OCI-LY1 (cell line): ENCODE results near the gene ZBTB16.

ENCODE experiments used
- H2AFZ ChIP-seq: fragments of 200-600 bp; sonication (generic), shearing (Covaris generic); 2 replicates; pipeline ENCODE4 v1.6.0; 2014; ENCODE audit warnings: antibody characterized with exemption, mild to moderate bottlenecking, low read length
- H3F3A ChIP-seq: fragments of 200-600 bp; sonication (generic), shearing (Covaris generic); 2 replicates; pipeline ENCODE4 v1.6.0; 2014; ENCODE audit warnings: mild to moderate bottlenecking, antibody characterized with exemption, low read length, moderate library complexity; ENCODE audit not compliant: insufficient read depth
- H3K27ac ChIP-seq: fragments of 200-600 bp; sonication (generic); 2 replicates; pipeline ENCODE4 v1.5.1; 2014; ENCODE audit warnings: low read length, mixed run types, mild to moderate bottlenecking, low read depth; ENCODE audit not compliant: poor library complexity, severe bottlenecking
- H3K27me3 ChIP-seq: fragments of 200-600 bp; sonication (generic); 2 replicates; pipeline ENCODE4 v1.6.0; 2014; ENCODE audit warnings: antibody characterized with exemption, mild to moderate bottlenecking, low read length, moderate library complexity; ENCODE audit not compliant: insufficient read depth
- H3K36me3 ChIP-seq: fragments of 200-600 bp; sonication (generic); 2 replicates; pipeline ENCODE4 v1.6.1; 2014; ENCODE audit warnings: mild to moderate bottlenecking, antibody characterized with exemption, low read length, moderate library complexity, mixed read lengths; ENCODE audit not compliant: insufficient read depth
- H3K4me1 ChIP-seq: fragments of 200-600 bp; sonication (generic); 2 replicates; pipeline ENCODE4 v1.5.1; 2014; ENCODE audit warnings: mild to moderate bottlenecking, low read length, moderate library complexity; ENCODE audit not compliant: insufficient read depth, severe bottlenecking
- H3K4me2 ChIP-seq: fragments of 200-600 bp; sonication (generic), shearing (Covaris generic); 2 replicates; pipeline ENCODE4 v1.6.1; 2014; ENCODE audit warnings: low read length
- H3K4me3 ChIP-seq: fragments of 200-600 bp; sonication (generic); 2 replicates; pipeline ENCODE4 v1.5.1; 2014; ENCODE audit warnings: low read length, low read depth, mild to moderate bottlenecking, mixed read lengths; ENCODE audit not compliant: poor library complexity, severe bottlenecking
- H3K79me2 ChIP-seq: fragments of 200-600 bp; shearing (Covaris generic); 2 replicates; pipeline ENCODE4 v1.6.1; 2016; ENCODE audit warnings: mixed run types, low read length, mixed read lengths; ENCODE audit not compliant: insufficient read depth
- H3K9ac ChIP-seq: fragments of 200-600 bp; sonication (generic), shearing (Covaris generic); 2 replicates; pipeline ENCODE4 v1.6.1; 2014; ENCODE audit warnings: mild to moderate bottlenecking, low read length, mixed read lengths
- H3K9me2 ChIP-seq: fragments of 200-600 bp; sonication (generic), shearing (Covaris generic); 2 replicates; pipeline ENCODE4 v1.6.1; 2014; ENCODE audit warnings: low read depth, mild to moderate bottlenecking, low read length, mixed read lengths
- H3K9me3 ChIP-seq: fragments of 200-600 bp; shearing (Covaris generic); 2 replicates; pipeline ENCODE4 v1.6.1; 2014; ENCODE audit warnings: low read length, mixed read lengths
- H4K20me1 ChIP-seq: fragments of 200-600 bp; sonication (generic), shearing (Covaris generic); 2 replicates; pipeline ENCODE4 v1.6.0; 2016; ENCODE audit warnings: mild to moderate bottlenecking, low read length; ENCODE audit not compliant: insufficient read depth
- CTCF ChIP-seq: fragments of 200-600 bp; sonication (generic), shearing (Covaris generic); IDR thresholded peaks from 2 replicates; pipeline ENCODE4 v1.5.1; 2017; ENCODE audit warnings: mild to moderate bottlenecking, antibody characterized with exemption, low read length, moderate library complexity, mixed read lengths
- EZH2 ChIP-seq: fragments of 200-600 bp; sonication (generic), shearing (Covaris generic); IDR thresholded peaks from 2 replicates; pipeline ENCODE4 v1.8.0; 2017; ENCODE audit warnings: borderline replicate concordance, mixed run types, mild to moderate bottlenecking, antibody characterized with exemption, low read length, moderate library complexity, mixed read lengths

The ZBTB16 gene

GRCh38 chr11:114129142-114129541, 69.6 kb downstream of the ZBTB16 start:
- no peaks in the 10 kb centered on the region for H3K36me3 ChIP-seq
- no peak overlapping the region for H2AFZ ChIP-seq
- no peak overlapping the region for H3K9ac ChIP-seq
- no peak for TF ChIP-seq CTCF
- TF ChIP-seq EZH2, result no peak
- no peaks in the 10 kb centered on the region for H3K27me3 ChIP-seq
- H4K20me1 ChIP-seq, result no peaks in the 10 kb centered on the region
- H3K4me3 ChIP-seq, result no peak overlapping the region
- no peak overlapping the region for H3K27ac ChIP-seq
- no peaks in the 10 kb centered on the region for H3F3A ChIP-seq
- H3K4me2 ChIP-seq, result no peak overlapping the region
- no peaks in the 10 kb centered on the region for H3K79me2 ChIP-seq
- H3K9me3 ChIP-seq, result no peaks in the 10 kb centered on the region
- H3K9me2 ChIP-seq, result no peaks in the 10 kb centered on the region
- H3K4me1 ChIP-seq, result no peaks in the 10 kb centered on the region

GRCh38 chr11:114129699-114130098, 70.2 kb downstream of the ZBTB16 start:
- no peak overlapping the region for H3K9ac ChIP-seq
- no peak overlapping the region for H2AFZ ChIP-seq
- H4K20me1 ChIP-seq, result no peaks in the 10 kb centered on the region
- H3K27ac ChIP-seq, result no peak overlapping the region
- H3K36me3 ChIP-seq, result no peaks in the 10 kb centered on the region
- no peaks in the 10 kb centered on the region for H3K9me3 ChIP-seq
- TF ChIP-seq CTCF, result no peak
- no peak for TF ChIP-seq EZH2
- no peaks in the 10 kb centered on the region for H3F3A ChIP-seq
- no peaks in the 10 kb centered on the region for H3K4me1 ChIP-seq
- H3K27me3 ChIP-seq, result no peaks in the 10 kb centered on the region
- no peaks in the 10 kb centered on the region for H3K79me2 ChIP-seq
- no peaks in the 10 kb centered on the region for H3K9me2 ChIP-seq
- H3K4me3 ChIP-seq, result no peak overlapping the region
- H3K4me2 ChIP-seq, result no peak overlapping the region

GRCh38 chr11:114130115-114130576, 70.6 kb downstream of the ZBTB16 start:
- Histone ChIP-seq H3K27me3 (no peaks in the 10 kb centered on the region), H3K9me3 (no peaks in the 10 kb centered on the region), H3K4me2 (no peak overlapping the region), H4K20me1 (no peaks in the 10 kb centered on the region), H2AFZ (no peak overlapping the region), H3F3A (no peaks in the 10 kb centered on the region), H3K27ac (no peak overlapping the region), H3K4me3 (no peak overlapping the region), H3K9me2 (no peaks in the 10 kb centered on the region), H3K79me2 (no peaks in the 10 kb centered on the region), H3K4me1 (no peaks in the 10 kb centered on the region), H3K9ac (no peak overlapping the region), H3K36me3 (no peaks in the 10 kb centered on the region)
- TF ChIP-seq EZH2 (no peak), CTCF (no peak)
